HL-60/S4 treated with phorbol 12-myristate 13-acetate at 8.2 ng/mL for 4 days and 3 days (cell line): Measurements from ENCODE around the gene TBX5.

Source experiments
- in situ Hi-C: fragments of 300-500 bp; cut with MboI; formaldehyde crosslinking; loops from 2 replicates; pipeline ENCODE4 v1.15.0; 2022; ENCODE audit warnings: low sequenced_read_pairs

The TBX5 gene

GRCh38 chr12:114405519-114406271, at the start of gene TBX5:
TSS of gene TBX5 (minus strand) at chr12:114406144. CDS start at chr12:114403898, 2,246 bp downstream.
- in situ Hi-C loops: no loop called here

DNA sequence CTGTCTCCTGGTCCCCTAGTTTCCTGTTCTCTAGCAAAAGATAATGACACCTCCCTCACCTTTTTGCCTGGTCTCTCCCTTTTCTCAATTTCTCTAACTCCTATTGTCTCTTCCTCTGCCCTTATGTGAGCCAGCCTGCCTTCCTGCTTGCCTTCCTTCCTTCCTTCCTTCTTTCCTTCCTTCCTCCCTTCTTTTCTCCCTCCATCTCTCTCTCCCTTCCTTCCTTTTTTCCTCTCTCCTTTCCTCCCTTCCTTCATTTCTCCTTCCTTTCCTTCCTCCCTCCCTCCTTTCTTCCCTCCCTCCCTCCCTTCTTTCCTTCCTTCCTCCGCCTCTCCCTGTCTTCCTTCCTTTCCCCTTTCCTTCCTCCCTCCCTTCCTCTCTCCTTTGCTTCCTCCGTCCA, 45.7 kb upstream of the TBX5 start:
- in situ Hi-C loops: no loop called here

GRCh38 chr12:114450515-114451300, 44.8 kb upstream of the TBX5 start:
- in situ Hi-C loops: no loop called here

- in situ Hi-C loops: no loop called here
Observed at GRCh38 chr12:114450019-114450418, 44.1 kb upstream of the TBX5 start.

DNA sequence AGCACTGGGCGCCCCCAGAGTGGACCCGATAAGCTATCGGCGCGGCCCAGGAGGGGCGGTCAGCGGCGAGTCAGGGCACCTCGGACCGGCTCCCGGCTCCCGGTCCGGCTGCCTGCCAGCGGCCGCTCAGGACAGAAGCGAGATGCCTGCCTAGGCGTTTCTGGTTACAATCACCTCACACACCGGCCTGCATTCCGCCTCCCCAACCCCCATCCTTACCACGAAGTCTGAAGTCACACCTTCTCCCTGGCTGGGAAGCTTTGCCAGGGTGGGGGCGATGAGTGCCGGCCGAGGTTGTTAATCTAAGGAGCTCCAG, 42.6 kb upstream of the TBX5 start:
- in situ Hi-C loops: no loop called here

DNA sequence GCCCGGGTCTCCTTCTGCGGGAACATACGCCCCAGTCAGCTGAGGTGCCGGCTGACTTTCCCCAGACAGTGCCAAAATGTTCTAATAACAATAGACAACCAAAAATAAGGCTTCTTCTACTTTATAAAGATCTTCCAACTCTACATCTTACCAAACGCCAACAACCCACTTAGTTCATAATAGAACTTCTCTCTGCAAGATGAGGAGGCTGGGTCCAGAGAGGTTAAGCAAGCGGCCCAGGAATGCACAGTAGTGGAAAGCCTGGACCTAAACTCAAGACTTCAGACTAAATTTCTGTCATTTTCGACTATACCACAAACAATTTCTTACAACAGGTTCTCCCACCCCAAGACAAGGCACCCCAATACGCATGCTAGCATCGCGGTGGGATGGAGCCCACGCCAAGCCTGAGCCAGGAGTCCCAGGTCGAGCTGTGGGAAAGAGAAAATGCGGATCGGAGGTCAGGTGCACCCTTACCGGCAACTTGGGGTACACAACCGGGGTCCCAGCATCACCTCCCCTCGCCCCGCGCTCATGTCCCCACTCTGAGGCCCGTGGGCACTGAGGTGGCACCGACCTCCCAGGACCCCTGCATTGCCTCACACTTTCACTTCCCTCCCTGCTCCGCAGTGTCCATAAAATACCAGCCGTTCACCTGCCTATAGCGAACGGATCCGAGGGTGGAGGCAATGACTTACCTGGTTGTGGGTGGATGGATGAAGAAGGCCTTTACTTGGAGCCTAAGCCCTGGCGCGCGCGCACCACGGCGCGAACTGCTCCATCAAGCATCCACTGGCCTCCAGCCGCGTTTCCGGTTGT, 42.1 kb upstream of the TBX5 start:
- in situ Hi-C loops: no loop called here

- in situ Hi-C loops: no loop called here
Observed at GRCh38 chr12:114447274-114447716, 41.4 kb upstream of the TBX5 start.

- in situ Hi-C loops: no loop called here
Observed at GRCh38 chr12:114445401-114446323, 39.7 kb upstream of the TBX5 start.

GRCh38 chr12:114444422-114445279, 38.7 kb upstream of the TBX5 start:
- in situ Hi-C loops: no loop called here

- in situ Hi-C loops: no loop called here
Observed at GRCh38 chr12:114443607-114444421, 37.9 kb upstream of the TBX5 start.

- in situ Hi-C loops: no loop called here
Observed at GRCh38 chr12:114442578-114442977, 36.6 kb upstream of the TBX5 start.

DNA sequence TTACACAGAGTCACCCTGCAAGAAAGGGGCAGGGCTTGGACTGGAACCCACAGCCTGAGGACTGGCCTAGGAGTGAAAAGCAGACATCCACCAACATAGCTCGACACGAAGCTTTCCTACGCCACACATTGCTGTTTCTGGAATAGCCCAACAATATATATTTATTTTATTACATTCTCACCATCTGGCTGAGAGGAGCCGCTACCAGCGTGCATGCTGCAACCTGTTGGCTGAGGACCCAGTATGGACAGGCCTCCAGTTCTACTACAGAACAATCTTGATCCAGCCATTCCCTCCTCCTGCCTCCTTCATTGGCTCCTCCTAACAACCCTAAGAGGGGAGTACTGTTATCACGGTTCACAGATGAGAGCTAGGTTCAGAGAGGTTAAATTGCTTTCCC, 35.6 kb upstream of the TBX5 start:
- in situ Hi-C loops: no loop called here

GRCh38 chr12:114441039-114441383, 35.1 kb upstream of the TBX5 start:
- in situ Hi-C loops: no loop called here

- in situ Hi-C loops: no loop called here
Observed at GRCh38 chr12:114440270-114441038, 34.5 kb upstream of the TBX5 start.

DNA sequence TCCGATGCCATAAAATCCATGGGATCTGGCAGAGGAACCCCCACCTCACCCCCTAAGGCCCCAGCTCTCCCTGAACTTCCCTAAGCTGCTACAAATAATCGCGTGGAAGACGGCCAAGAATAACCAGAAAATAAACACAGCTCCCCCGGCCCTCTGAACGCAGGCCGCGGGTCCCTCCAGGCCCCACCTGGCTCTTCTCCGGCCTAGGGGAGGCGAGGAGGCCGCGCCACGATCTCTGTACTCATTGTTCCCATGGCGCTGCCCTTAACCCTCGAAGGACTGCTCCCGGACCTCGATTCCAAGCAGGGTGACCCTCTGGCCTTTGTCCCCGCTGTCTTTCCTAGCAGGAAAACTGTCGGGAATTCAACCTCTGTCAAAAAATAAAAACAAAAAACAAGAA, 33.9 kb upstream of the TBX5 start:
- in situ Hi-C loops: no loop called here

GRCh38 chr12:114439261-114439683, 33.3 kb upstream of the TBX5 start:
- in situ Hi-C loops: no loop called here

GRCh38 chr12:114438635-114439256, 32.8 kb upstream of the TBX5 start:
- in situ Hi-C loops: no loop called here

- in situ Hi-C loops: no loop called here
Observed at GRCh38 chr12:114434341-114434740, 28.4 kb upstream of the TBX5 start.
